H1 (cell line): ENCODE measurements around the gene TMEM39A. TPM values are rescaled to one million over a fixed set of nuclear protein-coding genes. Genes with fewer than 3 reads are reported as not detected.

Source experiments
- CTCF ChIA-PET: fragments of 300-600 bp; sonication (Branson Sonifier 250); formaldehyde crosslinking; loops from one replicate; lab custom pipeline; 2021; ENCODE audit not compliant: partially characterized antibody; lab: Charles Lee
- POLR2A ChIA-PET: fragments of 300-600 bp; sonication (Branson Sonifier 250); formaldehyde crosslinking; loops from one replicate; lab custom pipeline; 2021; ENCODE audit warnings: inconsistent platforms; ENCODE audit not compliant: partially characterized antibody; lab: Charles Lee
- DNase-seq, 2 experiments: peaks; one replicate each; pipeline versions ENCODE4 v3.0.0 to v3.0.0-alpha.2; 2010 to 2022; ENCODE audit warnings: low spot score in 2 of 2, low read depth in 1 of 2, mixed read lengths in 1 of 2
- FAIRE-seq: peaks from 2 replicates; lab custom pipeline; 2011; peaks lifted over from hg19 to GRCh38; lab: Jason Lieb, UNC
- H2AFZ ChIP-seq: 2 replicates; pipeline ENCODE4 v1.8.1; 2012; ENCODE audit warnings: low read length, inconsistent platforms
- H2AK5ac ChIP-seq: 2 replicates; pipeline ENCODE4 v1.6.1; 2013; ENCODE audit warnings: low read depth, low read length
- H2BK120ac ChIP-seq: replicated peaks from 2 replicates; pipeline ENCODE3; 2013; ENCODE audit warnings: low read depth, low read length, inconsistent platforms
- H2BK12ac ChIP-seq: 2 replicates; pipeline ENCODE4 v1.6.1; 2013; ENCODE audit warnings: low read depth, low read length
- H2BK15ac ChIP-seq: 2 replicates; pipeline ENCODE4 v1.6.1; 2013; ENCODE audit warnings: low read length
- H2BK20ac ChIP-seq: 2 replicates; pipeline ENCODE4 v1.6.1; 2013; ENCODE audit warnings: low read length
- H2BK5ac ChIP-seq: 2 replicates; pipeline ENCODE4 v1.6.1; 2013; ENCODE audit warnings: low read depth, low read length
- H3K14ac ChIP-seq: 2 replicates; pipeline ENCODE4 v1.6.1; 2013; ENCODE audit warnings: inconsistent platforms; ENCODE audit not compliant: insufficient read length
- H3K18ac ChIP-seq: 2 replicates; pipeline ENCODE4 v1.6.1; 2013; ENCODE audit warnings: low read length; ENCODE audit errors: extremely low read depth
- H3K23ac ChIP-seq: 2 replicates; pipeline ENCODE4 v1.6.1; 2013; ENCODE audit warnings: inconsistent platforms; ENCODE audit not compliant: insufficient read length
- H3K23me2 ChIP-seq: 2 replicates; pipeline ENCODE4 v1.6.1; 2013; ENCODE audit warnings: low read depth, low read length
- H3K27ac ChIP-seq: 2 replicates; pipeline ENCODE4 v1.6.1; 2011; ENCODE audit warnings: low read depth, low read length, inconsistent platforms
- H3K27me3 ChIP-seq, 4 experiments: replicated peaks in 1 of 4; 1 replicate in 1 of 4; 2 replicates in 3 of 4; pipeline versions ENCODE4 v1.6.1 to v1.8.1; 2011 to 2013; ENCODE audit warnings: low read length in 3 of 4, mild to moderate bottlenecking in 3 of 4, inconsistent platforms in 2 of 4, mixed read lengths in 2 of 4, moderate library complexity in 1 of 4; ENCODE audit not compliant: control insufficient read depth in 3 of 4, insufficient read depth in 3 of 4; ENCODE audit errors: extremely low read depth in 1 of 4
- H3K36me3 ChIP-seq, 4 experiments: 2 replicates each; pipeline versions ENCODE4 v1.6.1 to v1.8.1; 2011 to 2013; ENCODE audit warnings: mild to moderate bottlenecking in 4 of 4, low read length in 3 of 4, moderate library complexity in 2 of 4, control low read depth in 1 of 4, inconsistent platforms in 1 of 4; ENCODE audit not compliant: insufficient read depth in 4 of 4, control insufficient read depth in 2 of 4
- H3K4ac ChIP-seq: replicated peaks from 2 replicates; pipeline ENCODE3; 2013; ENCODE audit warnings: low read length, low read depth, mixed read lengths, inconsistent platforms; ENCODE audit not compliant: insufficient read length
- H3K4me1 ChIP-seq, 4 experiments: replicated peaks in 1 of 4; 1 replicate in 1 of 4; 2 replicates in 3 of 4; pipeline versions ENCODE4 v1.6.1 to v1.8.1; 2011 to 2013; ENCODE audit warnings: low read length in 3 of 4, inconsistent platforms in 2 of 4, mixed read lengths in 1 of 4; ENCODE audit not compliant: insufficient read depth in 4 of 4, control insufficient read depth in 3 of 4
- H3K4me2 ChIP-seq, 2 experiments: 2 replicates each; pipeline versions ENCODE4 v1.6.1 to v1.8.1; 2011 to 2013; ENCODE audit warnings: low read depth in 2 of 2, low read length in 2 of 2, control low read depth in 1 of 2, inconsistent platforms in 1 of 2, mild to moderate bottlenecking in 1 of 2; ENCODE audit not compliant: insufficient read depth in 1 of 2
- H3K4me3 ChIP-seq, 4 experiments: fragments of 200-600, 300-600 bp in 1 of 4; sonication (generic), shearing (Covaris generic), sonication (Bioruptor Twin) in 1 of 4; 2 replicates each; pipeline versions ENCODE4 v1.5.1 to v1.8.1; 2011 to 2016; ENCODE audit warnings: low read length in 4 of 4, low read depth in 3 of 4, control low read depth in 2 of 4, inconsistent platforms in 2 of 4, mild to moderate bottlenecking in 2 of 4, mixed read lengths in 1 of 4, moderate library complexity in 1 of 4; ENCODE audit not compliant: insufficient read depth in 2 of 4; ENCODE audit errors: extremely low read depth in 1 of 4
- H3K56ac ChIP-seq: replicated peaks from 2 replicates; pipeline ENCODE3; 2013; ENCODE audit warnings: low read depth, mild to moderate bottlenecking, mixed read lengths, low read length, inconsistent platforms; ENCODE audit not compliant: insufficient read length
- H3K79me1 ChIP-seq: 2 replicates; pipeline ENCODE4 v1.6.1; 2013; ENCODE audit warnings: low read depth, low read length, control low read depth
- H3K79me2 ChIP-seq, 2 experiments: 2 replicates each; pipeline versions ENCODE4 v1.6.1 to v1.8.1; 2012 to 2013; ENCODE audit warnings: low read length in 2 of 2, mild to moderate bottlenecking in 2 of 2, inconsistent platforms in 1 of 2; ENCODE audit not compliant: insufficient read depth in 2 of 2, control insufficient read depth in 1 of 2
- H3K9ac ChIP-seq, 4 experiments: replicated peaks in 1 of 4; 1 replicate in 1 of 4; 2 replicates in 3 of 4; pipeline versions ENCODE4 v1.6.1 to v1.8.1; 2011 to 2013; ENCODE audit warnings: low read depth in 3 of 4, low read length in 3 of 4, control low read depth in 2 of 4, mild to moderate bottlenecking in 2 of 4, moderate library complexity in 2 of 4, inconsistent platforms in 1 of 4; ENCODE audit errors: extremely low read depth in 1 of 4
- H3K9me3 ChIP-seq, 2 experiments: 2 replicates each; pipeline versions ENCODE4 v1.6.1 to v1.8.1; 2012 to 2013; ENCODE audit warnings: mild to moderate bottlenecking in 2 of 2, moderate library complexity in 2 of 2, control low read depth in 1 of 2, inconsistent platforms in 1 of 2, low read depth in 1 of 2, low read length in 1 of 2, mixed read lengths in 1 of 2; ENCODE audit not compliant: insufficient read depth in 2 of 2
- H4K20me1 ChIP-seq, 2 experiments: replicated peaks in 1 of 2; 2 replicates each; pipeline versions ENCODE3 to v1.8.1; 2011 to 2013; ENCODE audit warnings: inconsistent platforms in 2 of 2, low read length in 2 of 2, mild to moderate bottlenecking in 1 of 2; ENCODE audit not compliant: insufficient read depth in 2 of 2, control insufficient read depth in 1 of 2
- H4K5ac ChIP-seq: 2 replicates; pipeline ENCODE4 v1.6.1; 2013; ENCODE audit warnings: low read length, low read depth, mixed read lengths, inconsistent platforms; ENCODE audit not compliant: insufficient read length
- H4K8ac ChIP-seq: 2 replicates; pipeline ENCODE4 v1.8.0; 2013; ENCODE audit warnings: mild to moderate bottlenecking, moderate library complexity, low read length, inconsistent platforms; ENCODE audit not compliant: insufficient read depth; ENCODE audit errors: extremely low read depth
- H4K91ac ChIP-seq: replicated peaks from 2 replicates; pipeline ENCODE3; 2013; ENCODE audit warnings: low read length, mixed read lengths, inconsistent platforms; ENCODE audit not compliant: insufficient read length
- CBX8 ChIP-seq: fragments of 300-800, 300-1000 bp; sonication (generic); IDR thresholded peaks from 2 replicates; pipeline ENCODE4 v1.7.1; 2016; ENCODE audit warnings: low read depth, low read length, borderline replicate concordance
- CHD2 ChIP-seq: IDR thresholded peaks from 2 replicates; pipeline ENCODE4 v1.6.1; 2012; ENCODE audit warnings: low read length, improper control_type of control experiment
- EGR1 ChIP-seq: IDR thresholded peaks from 2 replicates; pipeline ENCODE4 v1.6.1; 2011; ENCODE audit warnings: low read depth, low read length, borderline replicate concordance
- HDAC2 ChIP-seq, 2 experiments: fragments of 300-600 bp in 1 of 2; sonication (generic) in 1 of 2; IDR thresholded peaks; 2 replicates each; pipeline ENCODE4 v1.6.1; 2011 to 2012; ENCODE audit warnings: low read depth in 2 of 2, low read length in 2 of 2, mild to moderate bottlenecking in 2 of 2, moderate library complexity in 2 of 2, borderline replicate concordance in 1 of 2, inconsistent platforms in 1 of 2
- HDAC6 ChIP-seq: IDR thresholded peaks from one replicate; pipeline ENCODE4 v1.7.1; 2012; ENCODE audit warnings: low read depth, mild to moderate bottlenecking, inconsistent platforms, low read length, moderate library complexity
- JUND ChIP-seq: IDR thresholded peaks from 2 replicates; pipeline ENCODE4 v1.6.1; 2011; ENCODE audit warnings: mild to moderate bottlenecking, improper control_type of control experiment, low read length
- POLR2A ChIP-seq, 2 experiments: IDR thresholded peaks; 1 replicate in 1 of 2; 2 replicates in 1 of 2; pipeline ENCODE4 v1.6.1; 2011; ENCODE audit warnings: low read depth in 2 of 2, low read length in 2 of 2, mild to moderate bottlenecking in 2 of 2; ENCODE audit errors: control extremely low read depth in 1 of 2
- POLR2AphosphoS5 ChIP-seq: IDR thresholded peaks from 2 replicates; pipeline ENCODE4 v1.6.1; 2011; ENCODE audit warnings: low read depth, low read length
- RAD21 ChIP-seq, 2 experiments: IDR thresholded peaks in 1 of 2; conservative IDR thresholded peaks in 1 of 2; 2 replicates each; pipeline ENCODE4 v1.6.1; 2011; ENCODE audit warnings: low read depth in 2 of 2, low read length in 2 of 2, improper control_type of control experiment in 1 of 2, inconsistent platforms in 1 of 2, mild to moderate bottlenecking in 1 of 2, moderate library complexity in 1 of 2
- SAP30 ChIP-seq: fragments of 300-600 bp; sonication (generic); IDR thresholded peaks from 2 replicates; pipeline ENCODE4 v1.7.1; 2012; ENCODE audit warnings: low read length, moderate library complexity, mild to moderate bottlenecking, inconsistent platforms; ENCODE audit not compliant: insufficient read depth, insufficient replicate concordance
- SIRT6 ChIP-seq: IDR thresholded peaks from one replicate; pipeline ENCODE4 v1.7.1; 2012; ENCODE audit warnings: low read length, inconsistent platforms
- SIX5 ChIP-seq: IDR thresholded peaks from 2 replicates; pipeline ENCODE4 v1.6.1; 2011; ENCODE audit warnings: mild to moderate bottlenecking, low read depth, low read length
- SRF ChIP-seq: IDR thresholded peaks from 2 replicates; pipeline ENCODE4 v1.6.1; 2011; ENCODE audit warnings: mild to moderate bottlenecking, low read depth, low read length, moderate library complexity
- TAF7 ChIP-seq: optimal IDR thresholded peaks from 2 replicates; pipeline ENCODE3; 2011; ENCODE audit warnings: low read depth, mild to moderate bottlenecking, inconsistent platforms, low read length, moderate library complexity, borderline replicate concordance
- TCF12 ChIP-seq: IDR thresholded peaks from 2 replicates; pipeline ENCODE4 v1.6.1; 2011; ENCODE audit warnings: low read depth, mild to moderate bottlenecking, low read length
- WGBS, 2 experiments: shearing (Covaris generic) in 1 of 2; methylation state at CpG; one replicate each; pipeline versions ENCODE4 v1.1.6 to v1.1.7; 2013 to 2015; ENCODE audit warnings: low lambda C conversion rate in 2 of 2, mixed read lengths in 2 of 2, inconsistent platforms in 1 of 2, low coverage in 1 of 2, missing lambda C conversion rate in 1 of 2; ENCODE audit not compliant: insufficient replicate concordance in 2 of 2, insufficient coverage in 1 of 2, insufficient read length in 1 of 2; ENCODE audit errors: extremely low coverage in 1 of 2, missing lambda C conversion rate in 1 of 2; 5-methylcytosine and 5-hydroxymethylcytosine counted together
- polyA plus RNA-seq, 7 experiments: library from polyadenylated mRNA; depleted of rRNA in 3 of 7; stranded (reverse) in 5 of 7; unstranded in 2 of 7; fragments of >200 nt in 5 of 7; fragments of 200-250 nt in 2 of 7; gene quantifications; 1 replicate in 5 of 7; 2 replicates in 1 of 7; 4 replicates in 1 of 7; pipeline versions ENCODE4 v1.2.1 to v1.2.3, GENCODE V29; 2011 to 2013; ENCODE audit warnings: missing spikeins in 2 of 7, mixed read lengths in 2 of 7
- total RNA-seq: library from RNA; stranded (reverse); fragmentation: NEBNext Ultra II Directional; extraction: Animal tissue kit (Norgen Biotek cat#: 25700); gene quantifications from 2 replicates; pipeline ENCODE4 v1.2.1, GENCODE V29; 2021

Gene TMEM39A
- total and polyA plus RNA-seq, 2 of the 8 experiments (the other 6 are each of a cell fraction or from before 2014, with no cell fraction given) = 26.8 to 36.1 TPM

GRCh38 chr3:119483101-119483500 lies 19.7 kb upstream of the TMEM39A start:
- no peak overlapping the region for H3K23ac ChIP-seq
- CTCF ChIA-PET = no interaction called here
- no peak for TF ChIP-seq HDAC6
- no peak for TF ChIP-seq SIRT6
- TF ChIP-seq RAD21 (IDR thresholded peaks at IDR 0.05 in 1 of 2, conservative IDR thresholded peaks at IDR 0.05 in 1 of 2; ENCODE audit: low read depth in 2 of 2, low read length in 2 of 2) = no peak
- TF ChIP-seq POLR2A (IDR thresholded peaks at IDR 0.05; ENCODE audit: control extremely low read depth in 1 of 2, low read depth in 2 of 2, low read length in 2 of 2) = no peak
- no peak for TF ChIP-seq SIX5
- no peak for TF ChIP-seq CBX8
- TF ChIP-seq CHD2 = no peak
- TF ChIP-seq HDAC2 (IDR thresholded peaks at IDR 0.05; ENCODE audit: borderline replicate concordance in 1 of 2, low read depth in 2 of 2, low read length in 2 of 2) = no peak
- no peak for TF ChIP-seq JUND
- no peak for TF ChIP-seq SRF
- no peak for TF ChIP-seq POLR2AphosphoS5
- TF ChIP-seq SAP30 = no peak
- no peak for TF ChIP-seq TAF7
- TF ChIP-seq TCF12 = no peak
- TF ChIP-seq EGR1 = no peak

More at GRCh38 chr3:119483101-119483500, 19.7 kb upstream of the TMEM39A start:
- H3K27me3 ChIP-seq = peaks cover 0 to 1% (median 0%) of the 10 kb centered on the region in 4 experiments; a peak in 1 of 7 replicates
- H3K9ac ChIP-seq = no peak overlapping the region
- DNase-seq = no peak
- H3K79me1 ChIP-seq = no peaks in the 10 kb centered on the region
- no peaks in the 10 kb centered on the region for H3K9me3 ChIP-seq
- no peak overlapping the region for H4K5ac ChIP-seq
- H2BK5ac ChIP-seq = no peak overlapping the region
- peaks cover 0 to 36% (median 17%) of the 10 kb centered on the region in 4 experiments; a peak in 7 of 8 replicates for H3K36me3 ChIP-seq
- FAIRE-seq = no peak
- H3K4me1 ChIP-seq = no peaks in the 10 kb centered on the region
- H3K27ac ChIP-seq = no peak overlapping the region
- no peak overlapping the region for H2AFZ ChIP-seq
- H4K8ac ChIP-seq = no peak overlapping the region
- POLR2A ChIA-PET = interaction anchor here (0.8 to 2.0 kb wide), 2 partner anchors 15 to 19 kb away, joined by 4 to 7 read pairs; partner anchors contain the start of genes TIMMDC1 and TMEM39A
- H3K14ac ChIP-seq = no peak overlapping the region
- no peak overlapping the region for H2BK20ac ChIP-seq
- H3K4ac ChIP-seq = no peak overlapping the region
- H2AK5ac ChIP-seq = no peak overlapping the region
- no peak overlapping the region for H3K18ac ChIP-seq
- peaks cover 0 to 1% of the 10 kb centered on the region in 2 experiments for H4K20me1 ChIP-seq
- no peak overlapping the region for H2BK12ac ChIP-seq
- H4K91ac ChIP-seq = no peak overlapping the region
- H3K56ac ChIP-seq = no peak overlapping the region
- H2BK120ac ChIP-seq = no peak overlapping the region
- H3K79me2 ChIP-seq = no peaks in the 10 kb centered on the region
- no peaks in the 10 kb centered on the region for H3K23me2 ChIP-seq
- H2BK15ac ChIP-seq = no peak overlapping the region
- no peak overlapping the region for H3K4me3 ChIP-seq
- no peak overlapping the region for H3K4me2 ChIP-seq
- WGBS, 2 experiments = 84% methylated on average over 1 of the region's 1 CpG; no CpG with 5 or more reads in 1 of the 2 experiments
